ENCODE results near the gene TMEM203. TPM values are rescaled to one million over a fixed set of nuclear protein-coding genes. Genes with fewer than 3 reads are reported as not detected.

Gene TMEM203
- total RNA-seq, 4 donors from 2014 or later = 28.8 to 45.8 (median 34.8) TPM

- H3K36me3 ChIP-seq = peaks cover 0 to 2% (median under 1%) of the 10 kb centered on the region in 4 donors
- intact Hi-C loops (cut with DNase I) = loop anchor here (2.0 to 5.0 kb wide), 2 partner anchors 21 to 34 kb away; partner anchors contain the start of genes ANAPC2, SSNA1 and TPRN
- H3K9me3 ChIP-seq = no peaks in the 10 kb centered on the region
- no peak for DNase-seq (ENCODE audit: extremely low spot score)
- H3K4me3 ChIP-seq = peak overlapping the region; percentile 50 to 87 (median 80)
- H3K27ac ChIP-seq (replicated peaks in 1 of 4) = no peak overlapping the region
- 0% methylated on average over 3 of the region's 61 CpGs for WGBS
- peaks cover 0 to 2% (median 0%) of the 10 kb centered on the region in 4 donors for H3K27me3 ChIP-seq
- H3K4me1 ChIP-seq = peaks cover 30 to 51% (median 36%) of the 10 kb centered on the region in 4 donors
- TF ChIP-seq EP300 (IDR thresholded peaks at IDR 0.05) (no peak), CTCF (IDR thresholded peaks at IDR 0.05) (no peak), POLR2A (IDR thresholded peaks at IDR 0.05; ENCODE audit: low read depth) (no peak), POLR2AphosphoS5 (IDR thresholded peaks at IDR 0.05) (no peak)
Measured at GRCh38 chr9:137221506-137222111, 16.2 kb upstream of the TMEM203 start.

- Histone ChIP-seq H3K4me3 (peak overlapping the region; percentile 50 to 87 (median 80)), H3K4me1 (peaks cover 30 to 51% (median 36%) of the 10 kb centered on the region in 4 donors), H3K9me3 (no peaks in the 10 kb centered on the region), H3K27ac (replicated peaks in 1 of 4) (no peak overlapping the region), H3K27me3 (no peaks in the 10 kb centered on the region), H3K36me3 (peaks cover 0 to 7% (median 3%) of the 10 kb centered on the region in 4 donors)
- WGBS = no CpG with 5 or more reads among the region's 14 CpGs
- TF ChIP-seq EP300 (IDR thresholded peaks at IDR 0.05) = no peak
- no peak for TF ChIP-seq CTCF (IDR thresholded peaks at IDR 0.05)
- TF ChIP-seq POLR2A (IDR thresholded peaks at IDR 0.05; ENCODE audit: low read depth) = no peak
- no peak for TF ChIP-seq POLR2AphosphoS5 (IDR thresholded peaks at IDR 0.05)
- no peak for DNase-seq (ENCODE audit: extremely low spot score)
- intact Hi-C loops (cut with DNase I) = loop anchor here (2.0 to 5.0 kb wide), 2 partner anchors 20 to 34 kb away; partner anchors contain the start of genes ANAPC2, SSNA1 and TPRN
Measured at GRCh38 chr9:137221095-137221505, 15.7 kb upstream of the TMEM203 start.

- DNase-seq (ENCODE audit: extremely low spot score) = no peak
- no peak overlapping the region for H3K27ac ChIP-seq (replicated peaks in 1 of 4)
- TF ChIP-seq CTCF (IDR thresholded peaks at IDR 0.05) (no peak), EP300 (IDR thresholded peaks at IDR 0.05) (no peak), POLR2A (IDR thresholded peaks at IDR 0.05; ENCODE audit: low read depth) (no peak), POLR2AphosphoS5 (IDR thresholded peaks at IDR 0.05) (no peak)
- H3K4me1 ChIP-seq = peaks cover 30 to 51% (median 36%) of the 10 kb centered on the region in 4 donors
- H3K36me3 ChIP-seq = peaks cover 0 to 11% (median 5%) of the 10 kb centered on the region in 4 donors
- no peaks in the 10 kb centered on the region for H3K27me3 ChIP-seq
- no peak overlapping the region for H3K4me3 ChIP-seq
- H3K9me3 ChIP-seq = no peaks in the 10 kb centered on the region
- 90% methylated on average over 31 of the region's 52 CpGs for WGBS
- intact Hi-C loops (cut with DNase I) = loop anchor here (2.0 to 5.0 kb wide), 2 partner anchors 20 to 33 kb away; partner anchors contain the start of genes ANAPC2, SSNA1 and TPRN
Measured at GRCh38 chr9:137220317-137221094, 15.1 kb upstream of the TMEM203 start.

GRCh38 chr9:137219757-137220316 is 14.4 kb upstream of the TMEM203 start:
- WGBS = 90% methylated on average over 2 of the region's 10 CpGs

More at GRCh38 chr9:137219757-137220316, 14.4 kb upstream of the TMEM203 start:
- peaks cover 30 to 51% (median 36%) of the 10 kb centered on the region in 4 donors for H3K4me1 ChIP-seq
- intact Hi-C loops (cut with DNase I) = loop anchor here (2.0 to 5.0 kb wide), 2 partner anchors 19 to 33 kb away; partner anchors contain the start of genes ANAPC2, SSNA1 and TPRN
- H3K4me3 ChIP-seq = no peak overlapping the region
- H3K27me3 ChIP-seq = no peaks in the 10 kb centered on the region
- H3K27ac ChIP-seq (replicated peaks in 1 of 4) = no peak overlapping the region
- peaks cover 0 to 18% (median 8%) of the 10 kb centered on the region in 4 donors for H3K36me3 ChIP-seq
- no peak for DNase-seq (ENCODE audit: extremely low spot score)
- TF ChIP-seq EP300 (IDR thresholded peaks at IDR 0.05) (no peak), POLR2A (IDR thresholded peaks at IDR 0.05; ENCODE audit: low read depth) (no peak)
- H3K9me3 ChIP-seq = no peaks in the 10 kb centered on the region

Measured in esophagus muscularis mucosa (tissue), 4 donors.